Measurements from ENCODE around the gene DPYSL3. TPM values are rescaled to one million over a fixed set of nuclear protein-coding genes. Genes with fewer than 3 reads are reported as not detected.

DPYSL3 gene
- total RNA-seq, 3 donors from 2014 or later, result 12.0 to 134 (median 31.1) TPM

GRCh38 chr5:147523069-147523468 is 13.2 kb upstream of the DPYSL3 start:
- intact Hi-C loops (cut with DNase I, micrococcal nuclease), result no loop called here
- DNase-seq, result no peak
- Histone ChIP-seq H3K36me3 (ENCODE audit: low read depth) (no peaks in the 10 kb centered on the region), H3K4me1 (ENCODE audit: low read depth) (no peaks in the 10 kb centered on the region), H3K4me3 (no peak overlapping the region), H3K9me3 (no peaks in the 10 kb centered on the region)
- TF ChIP-seq CTCF (IDR thresholded peaks at IDR 0.05), result no peak
- ATAC-seq, result no peak

GRCh38 chr5:147522435-147522834 is 12.6 kb upstream of the DPYSL3 start:
- intact Hi-C loops (cut with DNase I, micrococcal nuclease), result no loop called here
- Histone ChIP-seq H3K4me1 (ENCODE audit: low read depth) (no peaks in the 10 kb centered on the region), H3K9me3 (no peaks in the 10 kb centered on the region), H3K36me3 (ENCODE audit: low read depth) (no peaks in the 10 kb centered on the region), H3K4me3 (no peak overlapping the region)
- DNase-seq, result no peak
- ATAC-seq, result no peak
- no peak for TF ChIP-seq CTCF (IDR thresholded peaks at IDR 0.05)

- ATAC-seq, result no peak
- no peak overlapping the region for H3K4me3 ChIP-seq
- no peaks in the 10 kb centered on the region for H3K9me3 ChIP-seq
- no peak for DNase-seq
- no peaks in the 10 kb centered on the region for H3K36me3 ChIP-seq (ENCODE audit: low read depth)
- intact Hi-C loops (cut with DNase I, micrococcal nuclease), result no loop called here
- no peaks in the 10 kb centered on the region for H3K4me1 ChIP-seq (ENCODE audit: low read depth)
- no peak for TF ChIP-seq CTCF (IDR thresholded peaks at IDR 0.05)
These were observed 10.6 kb upstream of the DPYSL3 start for GRCh38 chr5:147520450-147520849.

GRCh38 chr5:147519380-147519779 is 9.5 kb upstream of the DPYSL3 start:
- DNase-seq (no peak), ATAC-seq (no peak)
- Histone ChIP-seq H3K9me3 (no peaks in the 10 kb centered on the region), H3K4me1 (ENCODE audit: low read depth) (no peaks in the 10 kb centered on the region), H3K36me3 (ENCODE audit: low read depth) (no peaks in the 10 kb centered on the region), H3K4me3 (no peak overlapping the region)
- no peak for TF ChIP-seq CTCF (IDR thresholded peaks at IDR 0.05)
- intact Hi-C loops (cut with DNase I, micrococcal nuclease), result no loop called here

GRCh38 chr5:147517383-147517782 is 7.5 kb upstream of the DPYSL3 start:
- ATAC-seq, result no peak
- no peaks in the 10 kb centered on the region for H3K4me1 ChIP-seq (ENCODE audit: low read depth)
- H3K36me3 ChIP-seq (ENCODE audit: low read depth), result no peaks in the 10 kb centered on the region
- intact Hi-C loops (cut with DNase I, micrococcal nuclease), result no loop called here
- TF ChIP-seq CTCF (IDR thresholded peaks at IDR 0.05), result no peak
- H3K4me3 ChIP-seq, result no peak overlapping the region
- DNase-seq, result no peak
- H3K9me3 ChIP-seq, result no peaks in the 10 kb centered on the region

GRCh38 chr5:147515269-147515668 is 5.4 kb upstream of the DPYSL3 start:
- no peak overlapping the region for H3K4me3 ChIP-seq
- no peaks in the 10 kb centered on the region for H3K36me3 ChIP-seq (ENCODE audit: low read depth)
- no peak for TF ChIP-seq CTCF (IDR thresholded peaks at IDR 0.05)
- no peak for ATAC-seq
- no peaks in the 10 kb centered on the region for H3K4me1 ChIP-seq (ENCODE audit: low read depth)
- intact Hi-C loops (cut with DNase I, micrococcal nuclease), result no loop called here
- no peak for DNase-seq
- no peaks in the 10 kb centered on the region for H3K9me3 ChIP-seq

All from mucosa of descending colon (tissue), 3 donors.